ENCODE data around the gene TEF.

Gene TEF

GRCh38 chr22:41355895-41356294 is 25.8 kb upstream of the TEF start:
- DNase-seq = no peak

DNA sequence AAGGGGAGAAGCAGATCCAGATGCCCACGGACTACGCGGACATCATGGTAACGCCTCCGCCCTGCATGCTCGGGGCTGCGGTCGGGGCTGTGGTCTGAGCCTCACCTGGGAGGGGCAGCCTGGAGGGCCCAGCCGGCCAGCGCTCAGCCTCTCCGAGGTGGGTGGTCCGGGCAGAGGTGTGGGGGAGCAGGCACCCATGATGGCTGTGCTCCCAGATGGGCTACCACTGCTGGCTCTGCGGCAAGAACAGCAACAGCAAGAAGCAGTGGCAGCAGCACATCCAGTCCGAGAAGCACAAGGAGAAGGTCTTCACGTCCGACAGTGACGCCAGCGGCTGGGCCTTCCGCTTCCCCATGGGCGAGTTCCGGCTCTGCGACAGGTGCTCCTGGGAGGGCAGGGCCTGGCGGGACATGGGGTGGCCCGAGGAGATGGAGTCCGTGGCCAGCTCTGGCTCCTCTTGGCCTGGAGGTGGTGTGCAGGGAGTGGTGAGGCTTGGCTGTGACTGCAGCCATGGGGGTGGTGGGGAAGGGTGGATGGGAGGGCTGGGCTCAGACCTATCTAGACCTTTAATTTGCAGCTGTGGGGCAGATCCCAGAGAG is 25.2 kb upstream of the TEF start:
- DNase-seq = no peak

DNA sequence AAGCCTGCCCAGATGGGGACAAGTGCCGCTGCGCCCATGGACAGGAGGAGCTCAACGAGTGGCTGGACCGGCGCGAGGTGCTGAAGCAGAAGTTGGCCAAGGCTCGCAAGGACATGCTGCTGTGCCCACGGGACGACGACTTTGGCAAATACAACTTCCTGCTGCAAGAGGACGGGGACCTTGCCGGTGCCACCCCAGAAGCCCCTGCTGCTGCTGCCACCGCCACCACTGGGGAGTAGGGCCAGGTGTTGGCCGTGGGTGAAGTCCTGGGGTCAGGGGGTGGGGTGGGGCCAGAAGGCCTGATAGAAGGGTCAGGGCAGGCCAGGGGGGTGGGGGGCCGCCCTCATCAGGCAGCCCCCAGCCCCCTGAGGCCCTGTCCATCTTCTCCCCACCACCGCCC is 24.6 kb upstream of the TEF start:
- no peak for DNase-seq

- DNase-seq = no peak
Measured at GRCh38 chr22:41358927-41359326, 22.8 kb upstream of the TEF start.

- no peak for DNase-seq
Measured at GRCh38 chr22:41359376-41359775, 22.4 kb upstream of the TEF start.

- DNase-seq = no peak
Measured at GRCh38 chr22:41360126-41360525, 21.6 kb upstream of the TEF start.

- DNase-seq = no peak
Measured at GRCh38 chr22:41361716-41362310, 19.9 kb upstream of the TEF start.

- DNase-seq = no peak
Measured at GRCh38 chr22:41362615-41363014, 19.1 kb upstream of the TEF start.

- no peak for DNase-seq
Measured at GRCh38 chr22:41364233-41364632, 17.5 kb upstream of the TEF start.

DNA sequence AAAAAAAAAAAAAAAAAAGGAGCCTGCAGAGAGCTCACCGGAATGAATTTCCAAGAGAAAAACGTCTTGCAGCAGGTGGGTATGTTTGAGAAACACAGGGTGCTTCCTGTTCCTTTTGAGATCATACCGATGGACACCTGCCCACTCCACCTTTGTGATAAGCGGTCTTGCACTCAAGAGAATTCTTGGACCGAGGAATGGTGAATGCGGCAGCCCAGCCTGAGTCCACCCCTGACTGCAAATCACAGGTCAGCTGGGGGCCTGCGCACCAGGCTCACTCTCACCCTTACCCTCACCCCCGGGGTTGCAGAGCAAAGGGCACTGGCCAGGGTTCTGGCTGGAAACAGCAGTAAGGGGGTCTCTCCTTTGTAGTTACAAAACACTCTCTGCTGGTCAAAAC is 16.8 kb upstream of the TEF start:
- no peak for DNase-seq

DNA sequence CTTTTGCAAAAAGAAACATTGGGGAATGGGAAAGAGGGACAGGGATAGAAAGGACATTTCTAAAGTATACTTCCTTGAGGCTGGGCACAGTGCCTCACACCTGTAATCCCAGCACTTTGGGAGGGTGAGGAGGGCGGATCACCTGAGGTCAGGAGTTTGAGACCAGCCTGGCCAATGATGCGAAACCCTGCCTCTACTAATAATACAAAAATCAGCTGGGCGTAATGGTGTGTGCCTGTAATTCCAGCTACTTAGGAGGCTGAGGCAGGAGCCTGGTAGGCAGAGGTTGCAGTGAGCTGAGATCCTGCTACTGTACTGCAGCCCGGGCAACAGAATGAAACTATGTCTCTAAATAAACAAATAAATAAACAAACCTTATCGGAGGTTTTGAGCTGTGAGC is 16.3 kb upstream of the TEF start:
- no peak for DNase-seq

DNA sequence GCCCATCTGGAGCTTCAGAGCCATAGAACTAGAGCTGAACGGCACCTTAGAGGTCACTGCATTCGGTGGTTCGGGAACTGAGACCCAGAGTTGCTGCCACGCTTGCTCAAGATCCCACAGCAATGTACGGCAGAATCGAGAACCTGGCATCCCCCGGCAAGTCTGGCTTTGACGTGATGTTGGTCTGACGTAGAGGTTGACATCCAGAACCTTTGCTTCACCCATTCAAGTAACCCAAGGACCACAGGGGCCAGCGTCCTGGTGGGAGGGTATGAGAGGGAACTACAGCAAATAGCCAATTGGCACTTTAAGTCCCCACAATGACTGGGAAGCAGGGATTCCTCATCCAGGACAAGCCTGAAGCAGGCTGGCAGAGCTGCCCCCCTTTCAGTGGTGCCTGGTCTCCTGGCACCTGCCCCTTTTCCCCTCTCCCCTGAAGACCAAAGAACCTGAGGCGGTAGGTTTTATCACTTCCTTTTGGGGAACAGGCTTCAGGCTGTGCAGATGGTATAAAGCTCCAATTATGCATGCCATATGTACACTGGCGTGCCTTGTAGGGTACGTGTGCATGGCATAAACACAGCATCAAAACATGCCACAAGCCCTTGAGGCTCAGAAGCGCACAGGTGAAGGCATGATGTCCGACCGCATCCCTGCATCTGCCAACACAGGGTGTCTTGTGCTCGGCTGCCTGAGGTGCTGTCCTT is 15.3 kb upstream of the TEF start:
- no peak for DNase-seq

DNA sequence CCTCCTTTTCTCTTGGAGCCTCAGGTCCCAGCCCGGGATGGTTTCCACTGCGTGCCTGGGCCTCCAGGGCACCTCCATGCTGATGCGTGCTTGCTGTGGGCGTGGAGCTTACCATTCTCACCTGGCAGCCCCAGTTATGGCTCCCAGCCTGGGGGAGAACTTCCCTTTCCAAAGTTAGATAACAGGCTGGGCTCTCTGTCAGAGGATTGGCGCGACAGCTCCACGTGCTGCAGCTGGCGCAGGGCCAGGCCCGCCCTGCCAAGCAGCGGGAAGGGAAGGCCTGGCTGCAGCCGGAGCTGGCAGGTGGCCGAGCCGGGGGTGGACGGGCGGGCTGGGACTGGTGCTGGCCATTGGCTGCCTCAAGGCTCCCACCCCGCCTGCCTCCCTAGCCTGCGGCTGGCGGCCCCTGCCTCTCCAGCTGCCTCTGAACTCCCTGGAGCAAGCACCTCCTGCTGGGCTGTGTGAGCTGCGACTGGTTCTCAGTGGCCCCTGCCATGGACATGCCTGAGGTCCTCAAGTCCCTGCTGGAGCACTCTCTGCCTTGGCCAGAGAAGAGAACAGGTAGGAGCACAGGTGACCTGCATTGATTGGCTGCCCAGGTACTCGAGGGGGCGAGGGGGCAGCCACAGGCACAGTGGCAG is 14.6 kb upstream of the TEF start:
- peak; percentile 25 to 35 for DNase-seq

DNA sequence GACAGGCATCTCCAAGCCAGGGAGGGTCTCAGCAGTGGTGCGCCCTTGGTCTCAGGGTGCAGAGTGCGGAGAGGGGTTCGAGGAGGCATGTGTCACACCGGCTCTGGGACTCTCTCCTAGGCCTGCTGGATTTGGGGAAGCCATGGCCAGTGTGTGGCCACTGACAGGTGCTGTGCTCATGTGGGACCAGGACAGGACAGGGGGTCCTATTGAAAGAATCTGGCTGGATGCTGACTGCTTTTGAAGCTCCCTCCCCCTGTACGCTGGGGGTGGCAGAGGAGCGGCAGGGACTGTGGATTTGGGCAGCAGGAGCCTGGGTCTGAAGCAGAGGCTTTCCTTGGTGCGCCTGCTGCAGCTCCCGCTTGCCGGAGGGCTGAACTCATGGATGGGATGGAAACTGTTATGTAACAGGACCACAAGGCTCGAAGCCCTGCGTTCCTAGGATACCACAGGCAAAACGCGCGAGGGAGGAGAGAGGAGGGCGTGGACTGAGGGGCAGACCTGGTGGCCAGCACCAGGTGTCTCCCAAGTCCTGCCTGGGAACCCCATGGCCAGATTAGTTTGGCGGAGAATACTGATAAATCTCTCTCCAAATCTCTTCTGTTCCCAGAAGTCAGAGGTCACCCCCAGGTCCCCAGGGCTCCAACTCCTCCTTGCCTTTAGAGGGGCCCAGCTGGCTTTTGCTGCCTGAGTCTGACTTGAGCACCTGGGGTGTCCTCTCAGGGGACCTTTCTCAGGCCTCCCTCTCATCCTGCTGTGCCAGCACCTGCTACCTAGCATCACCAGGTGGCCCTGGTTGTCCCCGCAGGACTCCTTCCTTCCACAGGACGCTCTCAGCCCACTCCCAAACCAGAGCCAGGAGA is 13.8 kb upstream of the TEF start:
- DNase-seq = no peak

DNA sequence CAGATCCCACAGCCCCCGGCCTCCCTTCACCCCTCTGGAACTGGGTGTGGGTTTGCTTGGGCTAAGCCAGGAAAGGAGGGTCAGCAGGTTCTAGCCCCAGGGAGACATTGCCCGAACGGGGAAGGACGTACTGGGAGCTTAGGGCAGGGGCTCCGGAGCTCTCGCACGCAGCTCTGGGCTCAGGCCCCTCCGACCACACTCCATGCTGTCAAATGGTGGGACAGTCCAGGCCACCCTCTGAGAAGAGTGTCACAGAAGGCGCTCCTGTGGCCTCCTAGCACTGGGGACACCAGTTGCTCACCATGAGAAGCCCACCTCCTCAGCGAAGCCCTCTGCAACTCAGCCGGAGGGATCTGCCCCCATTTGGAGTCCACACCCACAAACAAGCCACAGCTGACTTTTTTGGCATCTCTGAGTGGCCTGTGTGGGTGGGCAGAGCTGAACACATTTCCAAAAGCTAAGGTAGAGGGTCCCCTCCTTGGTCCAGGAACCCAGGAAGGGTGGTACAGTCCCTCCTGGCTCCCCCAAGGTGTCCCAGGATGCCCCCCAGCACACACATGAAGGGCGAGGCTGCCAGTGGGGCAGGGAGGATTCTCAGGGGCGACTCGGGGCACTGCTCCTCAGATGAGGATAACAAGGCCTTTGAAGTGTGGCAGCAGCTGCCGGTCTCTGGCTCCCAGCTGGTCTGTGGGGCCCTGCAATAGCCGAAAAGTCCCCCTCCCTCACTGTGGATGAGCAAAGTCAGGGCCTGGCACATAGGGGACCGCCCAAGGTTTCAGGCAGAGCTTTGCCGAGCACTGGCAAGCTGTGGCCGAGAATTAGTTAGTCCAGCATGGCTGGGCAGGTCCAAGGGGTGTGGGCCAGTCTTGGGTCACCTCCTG is 13.0 kb upstream of the TEF start:
- no peak for DNase-seq

- no peak for DNase-seq
Measured at GRCh38 chr22:41369424-41369745, 12.4 kb upstream of the TEF start.

DNA sequence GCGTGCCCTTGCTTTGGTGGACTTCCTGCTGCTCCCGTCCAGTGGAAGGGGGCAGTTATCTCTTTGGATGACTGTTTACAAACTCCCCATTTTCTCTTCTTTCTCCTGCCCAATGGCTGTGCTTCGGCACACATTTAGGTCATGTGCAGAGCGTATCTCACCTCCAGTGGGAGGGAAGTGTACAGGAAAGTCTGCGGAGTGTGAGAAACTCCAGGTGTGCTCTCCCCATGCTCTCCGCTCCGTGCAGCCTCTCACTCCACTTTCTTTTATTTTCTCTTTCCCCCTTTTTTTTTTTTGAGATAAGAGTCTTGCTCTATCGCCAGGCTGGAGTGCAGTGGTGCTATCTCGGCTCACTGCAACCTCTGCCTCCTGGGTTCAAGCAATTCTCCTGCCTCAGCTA is 11.9 kb upstream of the TEF start:
- no peak for DNase-seq

DNA sequence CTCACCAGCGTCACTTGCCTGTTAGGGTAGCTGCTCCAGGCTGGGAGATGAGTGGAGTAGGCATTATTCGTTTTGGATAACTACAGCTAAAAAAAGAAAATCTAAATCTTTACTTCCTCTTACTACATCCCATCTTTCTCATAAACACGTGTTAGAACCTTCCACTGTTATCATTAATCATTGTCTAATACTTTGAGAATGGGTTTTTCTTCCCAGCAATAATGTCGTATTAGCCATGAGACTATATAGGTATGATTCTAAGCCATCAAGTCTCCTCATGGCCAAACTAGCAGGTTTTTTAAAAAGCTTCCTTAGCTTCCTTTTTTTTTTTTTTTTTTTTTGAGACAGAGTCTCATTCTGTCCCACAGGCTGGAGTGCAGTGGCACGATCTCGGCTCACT is 3.9 kb upstream of the TEF start:
- DNase-seq = no peak

DNA sequence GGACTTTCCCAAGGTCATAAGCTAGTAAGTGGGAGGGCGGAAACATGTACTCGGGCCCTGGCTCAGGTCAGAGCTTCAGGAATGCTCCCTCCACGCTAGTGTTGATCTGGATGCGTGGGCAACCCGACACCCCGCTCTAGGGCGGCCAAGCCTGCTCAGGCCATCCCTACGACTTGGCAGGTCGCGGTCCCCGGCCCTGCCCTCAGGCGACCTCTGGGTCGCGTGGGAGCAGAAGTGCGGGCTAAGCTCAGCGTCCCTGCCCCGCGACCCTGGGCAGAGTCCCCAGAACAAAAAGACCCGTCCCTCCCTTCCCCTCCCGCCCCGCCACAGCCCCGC is 781 bp upstream of the TEF start:
- no peak for DNase-seq

GRCh38 chr22:41382098-41382578 is 396 bp downstream of the TEF start:
- DNase-seq = peak; percentile 81 to 83

DNA sequence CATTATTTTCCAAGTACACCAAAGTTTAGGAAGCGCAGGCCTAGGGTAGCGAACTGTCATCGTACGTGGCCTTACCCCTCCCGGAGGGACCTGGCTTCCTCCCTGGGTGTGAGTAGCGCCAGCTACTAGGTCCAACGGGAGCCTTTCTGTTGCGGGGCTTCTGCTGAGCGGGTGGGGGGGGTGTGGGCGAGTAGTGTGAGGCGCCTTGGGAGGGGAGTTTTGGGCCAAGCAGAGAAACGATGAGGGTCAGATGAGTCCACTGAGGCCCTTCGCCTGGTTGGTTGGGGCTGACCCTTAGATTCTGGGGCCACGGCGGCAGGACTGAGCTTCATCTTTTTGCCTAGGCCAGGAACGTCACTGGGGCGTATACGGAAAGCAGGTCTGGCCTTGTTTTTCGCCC is 868 bp downstream of the TEF start:
- no peak for DNase-seq

DNA sequence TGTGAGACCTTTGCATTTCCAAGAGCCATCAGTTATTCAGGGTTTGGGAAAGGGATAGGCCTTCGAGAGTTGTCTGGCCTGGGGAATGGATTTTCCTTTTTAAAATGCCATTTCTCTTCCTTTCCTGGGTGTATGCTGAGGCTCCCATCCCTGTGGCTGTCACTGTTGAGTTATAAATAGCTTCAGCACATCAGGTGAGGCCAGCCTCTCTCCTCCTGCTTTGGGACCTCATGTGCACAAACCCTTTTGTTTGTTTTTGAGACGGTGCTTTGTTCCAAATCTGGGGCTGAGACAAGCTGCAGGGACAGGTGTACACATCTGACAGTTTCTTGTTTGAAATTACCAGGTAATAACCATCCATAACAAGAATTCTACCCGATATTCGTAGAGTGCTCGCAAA is 1.3 kb downstream of the TEF start:
- no peak for DNase-seq
